Measurements from ENCODE around the gene RAPGEF1. TPM values are rescaled to one million over a fixed set of nuclear protein-coding genes. Genes with fewer than 3 reads are reported as not detected.
A peak's percentile ranks its signal among the peaks of the same experiment; 100 is the strongest.

RAPGEF1 gene
- total RNA-seq, 1 experiment from 2014 or later = 25.2 TPM

DNA sequence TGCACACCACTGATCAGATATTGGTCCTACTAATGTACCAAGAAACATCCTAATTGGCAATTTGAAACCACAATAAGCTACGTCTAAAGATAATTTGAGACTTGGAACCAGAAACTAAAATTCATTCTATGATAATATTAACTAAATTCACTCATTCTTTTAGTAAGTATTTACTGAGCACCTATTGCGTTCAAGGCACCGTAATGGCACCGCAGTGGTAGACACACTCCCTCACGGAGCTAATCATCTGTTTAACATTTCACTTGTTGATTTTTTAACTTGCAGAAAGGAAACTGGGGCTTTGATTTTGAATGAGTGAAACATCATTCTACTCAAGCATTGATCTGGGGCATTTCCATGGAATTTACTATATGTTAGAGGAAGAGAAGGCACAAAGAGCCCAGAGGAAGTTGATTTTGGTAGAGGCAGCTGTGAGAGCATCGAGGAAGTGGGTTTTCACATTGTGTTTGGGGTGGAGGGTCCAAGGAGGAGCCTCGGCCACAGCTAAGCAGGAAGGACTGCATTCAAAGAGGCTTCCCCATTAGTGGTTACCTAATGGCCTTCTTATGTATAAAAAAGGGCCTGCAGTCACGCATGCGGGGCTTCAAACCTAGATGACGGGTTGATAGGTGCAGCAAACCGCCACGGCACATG is 7.1 kb downstream of the RAPGEF1 start:
- DNase-seq (no peak), ATAC-seq (no peak)
- H3K9me2 ChIP-seq (replicated peaks; ENCODE audit: low read length) = no peaks in the 10 kb centered on the region
- no peak overlapping the region for H2AFZ ChIP-seq (ENCODE audit: low read length)
- H3K36me3 ChIP-seq (ENCODE audit: low read depth, low read length) = no peaks in the 10 kb centered on the region
- intact Hi-C loops (cut with micrococcal nuclease) = loop anchor here (1.0 to 5.0 kb wide), 2 partner anchors 54 to 75 kb away; no protein-coding TSS in a partner anchor
- no peaks in the 10 kb centered on the region for H3K27me3 ChIP-seq (ENCODE audit: low read length)
- no peak overlapping the region for H3K9ac ChIP-seq (ENCODE audit: low read length)
- H4K20me1 ChIP-seq (ENCODE audit: low read length) = peaks cover 18% of the 10 kb centered on the region; the same call in 1 of the 2 replicates
- no TSS peak for BruUV-seq (replicated peaks)
- H3K9me3 ChIP-seq (ENCODE audit: low read length) = no peaks in the 10 kb centered on the region
- peak overlapping the region; percentile 56 for H3K4me2 ChIP-seq (ENCODE audit: low read length)
- TF ChIP-seq EZH2phosphoT487 (IDR thresholded peaks at IDR 0.05; ENCODE audit: borderline replicate concordance, low read length) = no peak
- TF ChIP-seq EZH2 (IDR thresholded peaks at IDR 0.05; ENCODE audit: low read length, unreplicated experiment) = no peak
- TF ChIP-seq, protein P1, sequence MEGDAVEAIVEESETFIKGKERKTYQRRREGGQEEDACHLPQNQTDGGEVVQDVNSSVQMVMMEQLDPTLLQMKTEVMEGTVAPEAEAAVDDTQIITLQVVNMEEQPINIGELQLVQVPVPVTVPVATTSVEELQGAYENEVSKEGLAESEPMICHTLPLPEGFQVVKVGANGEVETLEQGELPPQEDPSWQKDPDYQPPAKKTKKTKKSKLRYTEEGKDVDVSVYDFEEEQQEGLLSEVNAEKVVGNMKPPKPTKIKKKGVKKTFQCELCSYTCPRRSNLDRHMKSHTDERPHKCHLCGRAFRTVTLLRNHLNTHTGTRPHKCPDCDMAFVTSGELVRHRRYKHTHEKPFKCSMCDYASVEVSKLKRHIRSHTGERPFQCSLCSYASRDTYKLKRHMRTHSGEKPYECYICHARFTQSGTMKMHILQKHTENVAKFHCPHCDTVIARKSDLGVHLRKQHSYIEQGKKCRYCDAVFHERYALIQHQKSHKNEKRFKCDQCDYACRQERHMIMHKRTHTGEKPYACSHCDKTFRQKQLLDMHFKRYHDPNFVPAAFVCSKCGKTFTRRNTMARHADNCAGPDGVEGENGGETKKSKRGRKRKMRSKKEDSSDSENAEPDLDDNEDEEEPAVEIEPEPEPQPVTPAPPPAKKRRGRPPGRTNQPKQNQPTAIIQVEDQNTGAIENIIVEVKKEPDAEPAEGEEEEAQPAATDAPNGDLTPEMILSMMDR (conservative IDR thresholded peaks at IDR 0.05; ENCODE audit: low read depth, low read length) = no peak
- ChIA-PET CTCF (no interaction called here), POLR2A (ENCODE audit: unreplicated experiment) (no interaction called here)
- H3F3A ChIP-seq (ENCODE audit: low read length, unreplicated experiment) = peaks cover 13% of the 10 kb centered on the region
- H3K4me3 ChIP-seq (ENCODE audit: low read length) = no peak overlapping the region
- peaks cover 73% of the 10 kb centered on the region for H3K79me2 ChIP-seq (ENCODE audit: low read length)
- H3K27ac ChIP-seq (ENCODE audit: low read length) = peak overlapping the region; percentile 61
- peaks cover 55% of the 10 kb centered on the region for H3K4me1 ChIP-seq (ENCODE audit: insufficient read depth, low read length)

DNA sequence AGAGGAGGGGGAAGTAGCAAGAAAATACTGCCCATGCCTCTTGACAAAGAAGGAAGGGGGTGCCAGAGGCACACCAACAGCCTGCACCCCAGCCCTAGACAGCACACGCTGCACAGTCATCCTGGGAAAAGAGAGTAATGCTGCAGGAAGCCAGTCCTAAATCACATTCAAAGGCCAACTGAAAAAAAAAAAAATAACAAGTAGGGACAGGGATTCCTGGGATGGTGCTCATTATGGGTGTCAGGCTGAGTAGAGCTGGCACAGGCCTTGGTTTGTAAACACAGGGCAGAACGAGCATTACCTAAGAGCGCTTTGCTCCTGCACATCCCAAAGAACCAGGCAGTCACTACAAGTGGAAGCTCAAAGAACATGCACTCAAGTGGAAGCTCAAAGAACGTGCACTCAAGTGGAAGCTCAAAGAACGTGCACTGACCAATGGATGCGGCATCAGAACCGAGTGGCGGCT is 7.8 kb downstream of the RAPGEF1 start:
- peak overlapping the region; percentile 19; the same call in 1 of the 2 replicates for H3K4me3 ChIP-seq (ENCODE audit: low read length)
- H3K36me3 ChIP-seq (ENCODE audit: low read depth, low read length) = no peaks in the 10 kb centered on the region
- intact Hi-C loops (cut with micrococcal nuclease) = loop anchor here (5.0 kb wide), 1 partner anchor 75 kb away; no protein-coding TSS in a partner anchor
- H3K79me2 ChIP-seq (ENCODE audit: low read length) = peaks cover 71% of the 10 kb centered on the region
- H3K4me1 ChIP-seq (ENCODE audit: insufficient read depth, low read length) = peaks cover 55% of the 10 kb centered on the region
- BruUV-seq (replicated peaks) = no TSS peak
- DNase-seq = peak; percentile 46
- CTCF ChIA-PET = no interaction called here
- H3K27me3 ChIP-seq (ENCODE audit: low read length) = no peaks in the 10 kb centered on the region
- H3K9ac ChIP-seq (ENCODE audit: low read length) = no peak overlapping the region
- POLR2A ChIA-PET (ENCODE audit: unreplicated experiment) = no interaction called here
- no peak for ATAC-seq
- TF ChIP-seq EZH2phosphoT487 (IDR thresholded peaks at IDR 0.05; ENCODE audit: borderline replicate concordance, low read length) (no peak), EZH2 (IDR thresholded peaks at IDR 0.05; ENCODE audit: low read length, unreplicated experiment) (no peak)
- TF ChIP-seq, protein P1 (conservative IDR thresholded peaks at IDR 0.05; ENCODE audit: low read depth, low read length) = no peak
- peaks cover 13% of the 10 kb centered on the region for H3F3A ChIP-seq (ENCODE audit: low read length, unreplicated experiment)
- H2AFZ ChIP-seq (ENCODE audit: low read length) = no peak overlapping the region
- H3K4me2 ChIP-seq (ENCODE audit: low read length) = peak overlapping the region; percentile 56
- no peaks in the 10 kb centered on the region for H3K9me3 ChIP-seq (ENCODE audit: low read length)
- no peaks in the 10 kb centered on the region for H3K9me2 ChIP-seq (replicated peaks; ENCODE audit: low read length)
- H4K20me1 ChIP-seq (ENCODE audit: low read length) = peaks cover 18% of the 10 kb centered on the region; the same call in 1 of the 2 replicates
- peak overlapping the region; percentile 57 for H3K27ac ChIP-seq (ENCODE audit: low read length)

DNA sequence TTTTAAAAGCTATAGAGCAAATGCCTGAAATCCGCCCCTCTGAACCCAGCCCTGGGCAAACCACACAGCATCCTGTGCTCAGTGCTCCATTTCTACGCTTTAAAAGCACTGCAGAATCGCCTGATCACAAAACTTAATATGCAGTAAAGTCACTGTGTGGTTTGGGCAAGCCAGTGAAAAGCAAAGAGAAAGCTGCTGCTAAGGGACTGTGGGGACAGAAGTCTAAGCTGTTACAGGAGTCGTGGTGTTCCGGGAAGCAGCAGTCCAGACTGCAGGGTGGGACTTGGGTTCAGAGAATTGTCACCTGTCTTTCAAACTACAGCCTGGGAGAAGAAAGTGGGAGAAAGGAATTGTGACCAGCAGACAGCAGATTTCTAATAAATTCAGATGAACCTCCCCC is 8.2 kb downstream of the RAPGEF1 start:
- Histone ChIP-seq H3K9ac (ENCODE audit: low read length) (no peak overlapping the region; the same call in 1 of the 2 replicates), H3K27ac (ENCODE audit: low read length) (peak overlapping the region; percentile 57), H3K4me3 (ENCODE audit: low read length) (peak overlapping the region; percentile 19; the same call in 1 of the 2 replicates), H3F3A (ENCODE audit: low read length, unreplicated experiment) (peaks cover 13% of the 10 kb centered on the region), H3K36me3 (ENCODE audit: low read depth, low read length) (no peaks in the 10 kb centered on the region), H3K9me2 (replicated peaks; ENCODE audit: low read length) (no peaks in the 10 kb centered on the region), H3K9me3 (ENCODE audit: low read length) (no peaks in the 10 kb centered on the region), H3K4me2 (ENCODE audit: low read length) (peak overlapping the region; percentile 56), H4K20me1 (ENCODE audit: low read length) (peaks cover 18% of the 10 kb centered on the region; the same call in 1 of the 2 replicates), H2AFZ (ENCODE audit: low read length) (no peak overlapping the region), H3K79me2 (ENCODE audit: low read length) (peaks cover 69% of the 10 kb centered on the region), H3K4me1 (ENCODE audit: insufficient read depth, low read length) (peaks cover 55% of the 10 kb centered on the region), H3K27me3 (ENCODE audit: low read length) (no peaks in the 10 kb centered on the region)
- CTCF ChIA-PET = no interaction called here
- ATAC-seq (no peak), DNase-seq (no peak)
- no TSS peak for BruUV-seq (replicated peaks)
- no peak for TF ChIP-seq EZH2phosphoT487 (IDR thresholded peaks at IDR 0.05; ENCODE audit: borderline replicate concordance, low read length)
- TF ChIP-seq EZH2 (IDR thresholded peaks at IDR 0.05; ENCODE audit: low read length, unreplicated experiment) = no peak
- TF ChIP-seq, protein P1 (conservative IDR thresholded peaks at IDR 0.05; ENCODE audit: low read depth, low read length) = no peak
- POLR2A ChIA-PET (ENCODE audit: unreplicated experiment) = no interaction called here
- intact Hi-C loops (cut with micrococcal nuclease) = loop anchor here (5.0 kb wide), 1 partner anchor 74 kb away; no protein-coding TSS in a partner anchor

All from PC-3 (cell line).